Mammary microvascular endothelial cell (primary cell): ENCODE measurements around the gene ZNF10. TPM values are rescaled to one million over a fixed set of nuclear protein-coding genes. Genes with fewer than 3 reads are reported as not detected.

Experiments
- total RNA-seq: library from RNA; depleted of rRNA; stranded (reverse); fragments of >200 nt; gene quantifications from 2 replicates; pipeline ENCODE4 v1.2.3, GENCODE V29; 2015

ZNF10 gene
- 2.3 and 3.0 TPM in 2 replicates for total RNA-seq

DNA sequence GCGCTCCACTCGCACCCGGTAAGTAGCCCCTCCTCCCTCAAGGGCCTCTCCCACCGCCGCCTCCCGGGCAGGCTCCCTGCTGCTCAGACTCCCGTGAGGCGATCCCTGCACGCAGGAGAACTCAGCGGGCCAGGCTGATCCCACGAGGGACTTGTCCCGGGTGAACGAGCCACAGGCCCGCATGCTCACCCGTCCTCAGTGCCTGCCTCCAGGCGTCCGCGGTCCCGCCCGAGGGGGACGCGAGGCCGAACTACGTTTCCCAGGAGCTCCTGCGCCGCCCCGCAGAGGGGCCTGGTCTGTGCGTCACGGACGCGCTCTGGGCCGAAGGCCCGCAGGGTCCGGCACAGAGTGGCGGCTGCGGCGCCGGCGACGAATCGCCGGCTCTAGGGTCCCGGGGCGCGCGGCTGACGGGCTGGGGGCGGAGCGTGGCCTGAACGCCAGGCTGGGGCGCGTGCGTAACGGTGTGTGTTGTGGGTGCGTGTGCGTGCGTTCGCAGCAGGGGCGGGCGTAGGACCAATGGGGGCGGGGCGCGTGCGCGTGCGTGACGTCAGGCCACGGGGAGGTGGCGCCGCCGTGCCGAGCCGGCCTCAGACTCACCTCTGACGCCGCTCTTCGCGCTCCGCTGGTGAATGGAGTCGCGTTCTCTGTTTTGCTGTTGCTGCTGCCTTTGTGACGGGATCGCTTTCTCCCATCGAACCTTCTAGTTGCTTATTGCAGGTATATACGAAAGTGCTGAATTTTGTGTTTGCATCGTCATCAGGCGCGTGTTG lies at the start of gene ZNF10, which contains the start of gene ZNF891:
TSS of gene ZNF10 (plus strand) at position 590 of the 770 bp plus-strand sequence. CDS start 13,866 bp downstream, outside the sequence.
TSS of gene ZNF891 (minus strand) at position 237 of the 770 bp plus-strand sequence. CDS start 8,356 bp downstream, outside the sequence.

DNA sequence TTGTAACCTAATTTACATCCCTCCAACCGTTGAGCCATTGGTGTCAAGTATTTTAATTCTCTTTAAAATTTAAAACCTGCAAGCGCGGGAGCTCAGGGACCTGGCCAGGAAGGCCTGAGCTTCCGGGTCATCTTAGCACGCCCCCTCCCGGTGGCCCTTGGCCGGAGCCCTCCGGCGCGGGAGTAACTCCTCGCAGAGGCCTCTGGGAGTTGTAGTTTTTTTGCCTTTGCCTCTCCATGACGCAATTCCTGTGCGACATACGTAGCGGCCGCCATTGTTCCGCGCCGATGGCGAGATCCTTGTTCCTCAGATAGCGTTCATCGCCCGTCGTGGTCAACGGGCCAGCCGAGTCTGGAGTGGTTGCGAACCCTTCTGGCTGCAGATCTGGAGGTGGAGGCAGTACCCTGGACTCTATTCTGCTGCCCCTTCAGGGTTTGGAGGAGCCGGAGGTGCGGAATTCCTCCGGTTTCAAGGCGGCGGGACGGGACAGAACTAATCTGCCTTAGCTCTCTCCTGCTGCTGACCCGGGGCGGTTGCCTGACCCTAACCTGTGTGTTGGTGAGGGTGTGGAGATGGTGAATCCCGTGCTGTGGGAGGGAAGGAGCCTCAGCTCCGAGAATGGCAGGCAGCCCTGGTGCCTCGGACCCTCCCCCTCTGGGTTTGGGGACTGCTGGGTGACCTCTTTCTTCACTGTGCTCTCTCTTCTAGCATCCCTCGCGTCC lies 51.0 kb downstream of the ZNF10 start, which contains the start of gene ZNF268:
TSS of gene ZNF268 (plus strand) at position 258 of the 722 bp plus-strand sequence. CDS start 503 bp downstream, outside the sequence.

Other genes starting within 250 kb of the ZNF10 start
- gene CHFR, start 243.0 kb upstream of the ZNF10 start, total RNA-seq, result 35.4 and 38.8 TPM in 2 replicates
- 1.3 and 1.5 TPM in 2 replicates for gene ZNF605, start 174.3 kb upstream of the ZNF10 start, total RNA-seq
- gene ZNF26, start 144.3 kb upstream of the ZNF10 start, total RNA-seq, result 3.0 and 3.9 TPM in 2 replicates
- 12.1 and 12.9 TPM in 2 replicates for gene ZNF84, start 93.1 kb upstream of the ZNF10 start, total RNA-seq
- gene ZNF140, start 49.7 kb upstream of the ZNF10 start, total RNA-seq, result 8.1 and 9.9 TPM in 2 replicates
- gene ZNF891, start 353 bp upstream of the ZNF10 start, total RNA-seq, result 0.13 and 0.30 TPM in 2 replicates
- gene ZNF268, start 50.9 kb downstream of the ZNF10 start, total RNA-seq, result 17.6 and 21.7 TPM in 2 replicates
- gene ANHX, start 105.2 kb downstream of the ZNF10 start, total RNA-seq, result not detected in 2 replicates